Esophagus muscularis mucosa (tissue), 4 donors: ENCODE measurements around the gene PTPRN2. TPM values are rescaled to one million over a fixed set of nuclear protein-coding genes. Genes with fewer than 3 reads are reported as not detected.

ENCODE experiments used
- DNase-seq: peaks from one replicate; pipeline ENCODE4 v3.0.0-alpha.2; 2017; ENCODE audit errors: extremely low spot score
- H3K27ac ChIP-seq, 4 donors: fragments of 200-600 bp; sonication (generic); replicated peaks in 1 of 4; 1 replicate in 3 of 4; 2 replicates in 1 of 4; pipeline ENCODE4 v1.5.1; 2016 to 2019; ENCODE audit warnings: mild to moderate bottlenecking in 1 of 4
- H3K27me3 ChIP-seq, 4 donors: fragments of 200-600 bp; sonication (generic); one replicate each; pipeline versions ENCODE4 v1.5.1 to v1.6.0; 2016 to 2019
- H3K36me3 ChIP-seq, 4 donors: fragments of 200-600 bp; sonication (generic); one replicate each; pipeline ENCODE4 v1.5.1; 2016 to 2019
- H3K4me1 ChIP-seq, 4 donors: fragments of 200-600 bp; sonication (generic); one replicate each; pipeline ENCODE4 v1.5.1; 2016 to 2019
- H3K4me3 ChIP-seq, 4 donors: fragments of 200-600 bp; sonication (generic); 1 replicate in 2 of 4; 2 replicates in 2 of 4; pipeline ENCODE4 v1.5.1; 2016 to 2019; ENCODE audit warnings: mild to moderate bottlenecking in 4 of 4, moderate library complexity in 1 of 4
- H3K9me3 ChIP-seq, 4 donors: fragments of 200-600 bp; sonication (generic); 1 replicate in 3 of 4; 2 replicates in 1 of 4; pipeline ENCODE4 v1.5.1; 2016 to 2019
- CTCF ChIP-seq, 3 experiments: fragments of 200-600 bp in 2 of 3; fragments of 450-650 bp in 1 of 3; sonication (generic) in 2 of 3; IDR thresholded peaks; one replicate each; pipeline ENCODE4 v1.5.1; 2017 to 2019; ENCODE audit warnings: antibody characterized with exemption in 3 of 3, mild to moderate bottlenecking in 2 of 3, moderate library complexity in 1 of 3
- EP300 ChIP-seq: sonication (generic); formaldehyde crosslinking; IDR thresholded peaks from one replicate; pipeline ENCODE4 v1.6.1; 2017; ENCODE audit warnings: antibody characterized with exemption
- POLR2A ChIP-seq: fragments of 450-650 bp; IDR thresholded peaks from one replicate; pipeline ENCODE4 v1.6.1; 2017; ENCODE audit warnings: antibody characterized with exemption, moderate library complexity, mild to moderate bottlenecking, low read depth
- POLR2AphosphoS5 ChIP-seq, 2 donors: sonication (generic); formaldehyde crosslinking; IDR thresholded peaks; one replicate each; pipeline ENCODE4 v1.6.1; 2017; ENCODE audit warnings: antibody characterized with exemption in 2 of 2
- WGBS: methylation state at CpG from one replicate; pipeline ENCODE4 v1.1.5; 2018; 5-methylcytosine and 5-hydroxymethylcytosine counted together
- intact Hi-C: fragments of 100-400 bp; cut with DNase I; formaldehyde crosslinking; loops from one replicate; pipeline ENCODE4 v1.15.1; 2023
- total RNA-seq, 4 donors: library from RNA; depleted of rRNA; stranded (reverse); fragments of >200 nt; gene quantifications; one replicate each; pipeline versions ENCODE4 v1.1.0 to v1.2.1, GENCODE V29; 2016

Gene PTPRN2
- total RNA-seq, 4 donors from 2014 or later, result 2.1 to 3.1 (median 3.1) TPM

- H3K36me3 ChIP-seq, result no peaks in the 10 kb centered on the region
- no peaks in the 10 kb centered on the region for H3K4me1 ChIP-seq
- DNase-seq, result no peak
- intact Hi-C loops, result no loop called here
- no peak overlapping the region for H3K4me3 ChIP-seq
- peaks cover 0 to 30% (median 7%) of the 10 kb centered on the region in 4 donors for H3K9me3 ChIP-seq
- no peak overlapping the region for H3K27ac ChIP-seq
- TF ChIP-seq POLR2A, result no peak
- TF ChIP-seq CTCF (IDR thresholded peaks at IDR 0.05), result no peak
- no peak for TF ChIP-seq EP300
- TF ChIP-seq POLR2AphosphoS5 (IDR thresholded peaks at IDR 0.05), result no peak
- WGBS, result 85% methylated on average over 13 of the region's 25 CpGs
- peaks cover 0 to 33% (median 0%) of the 10 kb centered on the region in 4 donors for H3K27me3 ChIP-seq
These were observed 634.6 kb downstream of the PTPRN2 start for GRCh38 chr7:157952841-157953645.

GRCh38 chr7:157952050-157952667 is 635.5 kb downstream of the PTPRN2 start:
- no peak for DNase-seq
- no peak overlapping the region for H3K4me3 ChIP-seq
- WGBS, result 88% methylated on average over 21 of the region's 21 CpGs

GRCh38 chr7:157951300-157952049 is 636.1 kb downstream of the PTPRN2 start:
- Histone ChIP-seq H3K4me1 (no peaks in the 10 kb centered on the region), H3K4me3 (no peak overlapping the region), H3K9me3 (peaks cover 0 to 46% (median 15%) of the 10 kb centered on the region in 4 donors), H3K27me3 (peaks cover 0 to 33% (median 0%) of the 10 kb centered on the region in 4 donors), H3K27ac (no peak overlapping the region), H3K36me3 (no peaks in the 10 kb centered on the region)
- TF ChIP-seq POLR2AphosphoS5 (IDR thresholded peaks at IDR 0.05) (no peak), EP300 (no peak), CTCF (IDR thresholded peaks at IDR 0.05) (no peak), POLR2A (no peak)
- DNase-seq, result no peak
- intact Hi-C loops, result no loop called here
- WGBS, result 75% methylated on average over 21 of the region's 26 CpGs

More at GRCh38 chr7:157952050-157952667, 635.5 kb downstream of the PTPRN2 start:
- H3K27me3 ChIP-seq, result peaks cover 0 to 33% (median 0%) of the 10 kb centered on the region in 4 donors
- intact Hi-C loops, result no loop called here
- H3K4me1 ChIP-seq, result no peaks in the 10 kb centered on the region
- TF ChIP-seq CTCF (IDR thresholded peaks at IDR 0.05) (no peak), EP300 (no peak), POLR2AphosphoS5 (IDR thresholded peaks at IDR 0.05) (no peak), POLR2A (no peak)
- H3K36me3 ChIP-seq, result no peaks in the 10 kb centered on the region
- H3K9me3 ChIP-seq, result peaks cover 0 to 39% (median 12%) of the 10 kb centered on the region in 4 donors
- no peak overlapping the region for H3K27ac ChIP-seq

- peaks cover 0 to 31% (median 0%) of the 10 kb centered on the region in 4 donors for H3K27me3 ChIP-seq
- no peaks in the 10 kb centered on the region for H3K36me3 ChIP-seq
- no peaks in the 10 kb centered on the region for H3K4me1 ChIP-seq
- H3K4me3 ChIP-seq, result no peak overlapping the region
- 32% methylated on average over 3 of the region's 3 CpGs for WGBS
- TF ChIP-seq EP300 (no peak), POLR2A (no peak), CTCF (IDR thresholded peaks at IDR 0.05) (no peak), POLR2AphosphoS5 (IDR thresholded peaks at IDR 0.05) (no peak)
- intact Hi-C loops, result no loop called here
- H3K27ac ChIP-seq, result no peak overlapping the region
- no peak for DNase-seq
- H3K9me3 ChIP-seq, result peaks cover 0 to 49% (median 16%) of the 10 kb centered on the region in 4 donors
These were observed 637.9 kb downstream of the PTPRN2 start for GRCh38 chr7:157949711-157950110.
